RWPE2 (cell line): ENCODE results near the gene PPP6R1.

ENCODE experiments used
- ATAC-seq: fragments of 200-7000 bp; cut with Tn5 transposase; 3 replicates; pipeline ENCODE4 v1.9.1; 2021; ENCODE audit warnings: low read depth
- DNase-seq: peaks from one replicate; pipeline ENCODE4 v3.0.0-alpha.2; 2020; ENCODE audit warnings: low spot score
- H3K27ac ChIP-seq: fragments of 450-650 bp; 2 replicates; pipeline ENCODE4 v1.5.1; 2017; ENCODE audit warnings: mild to moderate bottlenecking; ENCODE audit not compliant: poor library complexity, severe bottlenecking
- H3K27me3 ChIP-seq: fragments of 250-450 bp; sonication (Bioruptor Pico); 2 replicates; pipeline ENCODE4 v1.5.1; 2021; ENCODE audit warnings: mild to moderate bottlenecking, moderate library complexity; ENCODE audit not compliant: insufficient read depth, poor library complexity, severe bottlenecking
- H3K36me3 ChIP-seq: fragments of 250-450 bp; sonication (Bioruptor Pico); 2 replicates; pipeline ENCODE4 v1.5.1; 2020; ENCODE audit warnings: low read depth, mild to moderate bottlenecking, moderate library complexity
- H3K4me1 ChIP-seq: fragments of 250-450 bp; sonication (Bioruptor Pico); 2 replicates; pipeline ENCODE4 v1.5.1; 2021; ENCODE audit warnings: mild to moderate bottlenecking, moderate library complexity; ENCODE audit not compliant: insufficient read depth, poor library complexity, severe bottlenecking
- H3K4me3 ChIP-seq: fragments of 250-450 bp; sonication (Bioruptor Pico); 2 replicates; pipeline ENCODE4 v1.5.1; 2021; ENCODE audit warnings: mild to moderate bottlenecking, moderate library complexity; ENCODE audit not compliant: severe bottlenecking
- H3K9me3 ChIP-seq: fragments of 250-450 bp; sonication (Bioruptor Pico); 2 replicates; pipeline ENCODE4 v1.5.1; 2021; ENCODE audit warnings: mild to moderate bottlenecking, moderate library complexity; ENCODE audit not compliant: severe bottlenecking
- TF ChIP-seq, protein P1 (sequence below): fragments of 450-650 bp; IDR thresholded peaks from one replicate; pipeline ENCODE4 v1.5.1; 2017; ENCODE audit warnings: mild to moderate bottlenecking, moderate library complexity; ENCODE audit not compliant: poor library complexity, severe bottlenecking

PPP6R1 gene

DNA sequence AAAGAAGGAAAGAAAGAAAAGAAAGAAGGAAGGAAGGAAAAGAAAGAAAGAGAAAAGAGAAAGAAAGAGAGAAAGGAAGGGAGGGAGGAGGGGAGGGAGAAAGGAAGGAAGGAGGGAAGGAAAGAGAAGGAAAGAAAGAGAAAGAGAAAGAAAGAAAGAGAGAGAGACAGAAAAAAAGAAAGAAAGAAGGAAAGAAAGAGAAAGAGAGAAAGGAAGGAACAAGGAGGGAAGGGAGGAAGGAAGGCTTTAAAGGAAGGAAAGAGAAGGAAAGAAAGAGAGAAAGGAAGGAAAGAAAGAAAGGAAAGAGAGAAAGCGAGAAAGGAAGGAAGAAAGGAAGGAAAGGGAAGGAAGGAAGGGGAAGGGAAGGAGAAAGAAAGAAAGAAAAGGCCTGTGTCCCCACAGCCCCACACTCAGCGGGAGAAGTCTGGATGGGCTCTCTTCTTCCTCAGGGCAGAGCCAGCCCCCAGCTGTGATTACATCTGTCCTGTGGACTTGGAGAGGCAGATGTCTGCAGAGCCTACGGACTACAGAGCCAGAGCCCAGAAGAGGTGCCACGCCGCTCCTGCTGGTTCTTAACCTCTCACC is 59.1 kb downstream of the PPP6R1 start:
- ATAC-seq (no peak), DNase-seq (no peak)
- no peaks in the 10 kb centered on the region for H3K27me3 ChIP-seq

DNA sequence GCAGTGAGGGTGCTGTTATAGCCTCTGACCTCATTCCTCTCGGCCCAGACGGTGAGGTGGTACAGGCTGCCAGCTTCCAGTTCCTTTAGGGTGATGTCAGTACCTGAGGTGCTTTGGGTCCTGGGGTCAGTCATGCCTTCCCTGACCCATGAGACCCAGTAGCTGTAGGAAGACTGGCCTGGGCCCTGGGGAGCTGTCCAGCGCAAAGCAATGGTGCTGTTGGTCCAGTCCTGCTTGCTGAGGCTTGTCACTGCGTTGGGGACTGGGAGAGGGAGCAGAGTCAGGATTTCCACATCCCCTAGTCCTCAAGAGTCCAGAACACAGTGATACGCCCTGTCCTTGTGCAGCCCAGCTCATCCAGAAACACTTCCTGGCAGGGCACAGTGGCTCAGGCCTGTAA is 60.2 kb downstream of the PPP6R1 start:
- Histone ChIP-seq H3K27ac (no peak overlapping the region), H3K9me3 (peaks cover 5% of the 10 kb centered on the region), H3K36me3 (no peaks in the 10 kb centered on the region), H3K4me1 (no peaks in the 10 kb centered on the region), H3K27me3 (no peaks in the 10 kb centered on the region), H3K4me3 (no peak overlapping the region)
- no peak for ATAC-seq
- DNase-seq: no peak
- TF ChIP-seq, protein P1, sequence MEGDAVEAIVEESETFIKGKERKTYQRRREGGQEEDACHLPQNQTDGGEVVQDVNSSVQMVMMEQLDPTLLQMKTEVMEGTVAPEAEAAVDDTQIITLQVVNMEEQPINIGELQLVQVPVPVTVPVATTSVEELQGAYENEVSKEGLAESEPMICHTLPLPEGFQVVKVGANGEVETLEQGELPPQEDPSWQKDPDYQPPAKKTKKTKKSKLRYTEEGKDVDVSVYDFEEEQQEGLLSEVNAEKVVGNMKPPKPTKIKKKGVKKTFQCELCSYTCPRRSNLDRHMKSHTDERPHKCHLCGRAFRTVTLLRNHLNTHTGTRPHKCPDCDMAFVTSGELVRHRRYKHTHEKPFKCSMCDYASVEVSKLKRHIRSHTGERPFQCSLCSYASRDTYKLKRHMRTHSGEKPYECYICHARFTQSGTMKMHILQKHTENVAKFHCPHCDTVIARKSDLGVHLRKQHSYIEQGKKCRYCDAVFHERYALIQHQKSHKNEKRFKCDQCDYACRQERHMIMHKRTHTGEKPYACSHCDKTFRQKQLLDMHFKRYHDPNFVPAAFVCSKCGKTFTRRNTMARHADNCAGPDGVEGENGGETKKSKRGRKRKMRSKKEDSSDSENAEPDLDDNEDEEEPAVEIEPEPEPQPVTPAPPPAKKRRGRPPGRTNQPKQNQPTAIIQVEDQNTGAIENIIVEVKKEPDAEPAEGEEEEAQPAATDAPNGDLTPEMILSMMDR: no peak

More for the DNA sequence above, 59.1 kb downstream of the PPP6R1 start:
- Histone ChIP-seq H3K4me3 (no peak overlapping the region), H3K9me3 (peaks cover 5% of the 10 kb centered on the region), H3K4me1 (no peaks in the 10 kb centered on the region), H3K27ac (no peak overlapping the region), H3K36me3 (no peaks in the 10 kb centered on the region)
- TF ChIP-seq, protein P1: no peak

DNA sequence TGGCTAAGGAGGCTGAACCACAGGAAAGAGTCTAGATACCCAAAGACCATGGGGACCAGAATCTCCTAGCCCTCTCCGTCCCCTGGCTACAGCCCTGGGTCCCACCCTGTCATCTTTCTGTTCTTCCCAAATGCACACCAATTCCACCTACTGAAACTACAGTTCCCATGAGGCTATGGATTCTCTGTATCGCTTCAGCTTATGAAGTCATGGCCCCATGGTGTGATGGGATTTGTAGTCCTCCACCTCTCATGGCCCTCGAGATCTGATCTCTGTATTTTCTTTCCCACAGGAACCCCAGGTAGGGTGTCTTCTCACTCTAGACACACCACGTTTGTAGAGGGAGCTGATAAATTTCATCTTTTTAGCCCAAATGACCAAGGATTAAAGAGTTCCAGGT is 61.3 kb downstream of the PPP6R1 start:
- no peaks in the 10 kb centered on the region for H3K27me3 ChIP-seq
- peaks cover 5% of the 10 kb centered on the region for H3K9me3 ChIP-seq
- no peaks in the 10 kb centered on the region for H3K4me1 ChIP-seq
- no peak; the same call in 2 of the 3 replicates for ATAC-seq
- DNase-seq: no peak
- no peaks in the 10 kb centered on the region for H3K36me3 ChIP-seq
- TF ChIP-seq, protein P1: no peak
- no peak overlapping the region for H3K4me3 ChIP-seq
- no peak overlapping the region for H3K27ac ChIP-seq

- no peaks in the 10 kb centered on the region for H3K36me3 ChIP-seq
- ATAC-seq (peak; percentile 42; the same call in 2 of the 3 replicates), DNase-seq (no peak)
- no peak overlapping the region for H3K4me3 ChIP-seq
- no peaks in the 10 kb centered on the region for H3K4me1 ChIP-seq
- no peaks in the 10 kb centered on the region for H3K27me3 ChIP-seq
- H3K9me3 ChIP-seq: peaks cover 5% of the 10 kb centered on the region
- TF ChIP-seq, protein P1: no peak
- H3K27ac ChIP-seq: no peak overlapping the region
Measured at GRCh38 chr19:55196803-55197202, 62.0 kb downstream of the PPP6R1 start.

GRCh38 chr19:55193481-55193880 is 65.3 kb downstream of the PPP6R1 start:
- TF ChIP-seq, protein P1: no peak

More at GRCh38 chr19:55193481-55193880, 65.3 kb downstream of the PPP6R1 start:
- ATAC-seq (no peak), DNase-seq (no peak)
- Histone ChIP-seq H3K36me3 (no peaks in the 10 kb centered on the region), H3K27ac (no peak overlapping the region), H3K4me3 (no peak overlapping the region), H3K9me3 (peaks cover 5% of the 10 kb centered on the region), H3K27me3 (no peaks in the 10 kb centered on the region), H3K4me1 (peaks cover 10% of the 10 kb centered on the region)
